Measurements from ENCODE around the gene TUFT1. TPM values are rescaled to one million over a fixed set of nuclear protein-coding genes. Genes with fewer than 3 reads are reported as not detected.
A peak's percentile ranks its signal among the peaks of the same experiment; 100 is the strongest.

The TUFT1 gene, protein sequence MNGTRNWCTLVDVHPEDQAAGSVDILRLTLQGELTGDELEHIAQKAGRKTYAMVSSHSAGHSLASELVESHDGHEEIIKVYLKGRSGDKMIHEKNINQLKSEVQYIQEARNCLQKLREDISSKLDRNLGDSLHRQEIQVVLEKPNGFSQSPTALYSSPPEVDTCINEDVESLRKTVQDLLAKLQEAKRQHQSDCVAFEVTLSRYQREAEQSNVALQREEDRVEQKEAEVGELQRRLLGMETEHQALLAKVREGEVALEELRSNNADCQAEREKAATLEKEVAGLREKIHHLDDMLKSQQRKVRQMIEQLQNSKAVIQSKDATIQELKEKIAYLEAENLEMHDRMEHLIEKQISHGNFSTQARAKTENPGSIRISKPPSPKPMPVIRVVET
- total RNA-seq, result 1 to 10 TPM; 4.3 to 7.9 TPM

DNA sequence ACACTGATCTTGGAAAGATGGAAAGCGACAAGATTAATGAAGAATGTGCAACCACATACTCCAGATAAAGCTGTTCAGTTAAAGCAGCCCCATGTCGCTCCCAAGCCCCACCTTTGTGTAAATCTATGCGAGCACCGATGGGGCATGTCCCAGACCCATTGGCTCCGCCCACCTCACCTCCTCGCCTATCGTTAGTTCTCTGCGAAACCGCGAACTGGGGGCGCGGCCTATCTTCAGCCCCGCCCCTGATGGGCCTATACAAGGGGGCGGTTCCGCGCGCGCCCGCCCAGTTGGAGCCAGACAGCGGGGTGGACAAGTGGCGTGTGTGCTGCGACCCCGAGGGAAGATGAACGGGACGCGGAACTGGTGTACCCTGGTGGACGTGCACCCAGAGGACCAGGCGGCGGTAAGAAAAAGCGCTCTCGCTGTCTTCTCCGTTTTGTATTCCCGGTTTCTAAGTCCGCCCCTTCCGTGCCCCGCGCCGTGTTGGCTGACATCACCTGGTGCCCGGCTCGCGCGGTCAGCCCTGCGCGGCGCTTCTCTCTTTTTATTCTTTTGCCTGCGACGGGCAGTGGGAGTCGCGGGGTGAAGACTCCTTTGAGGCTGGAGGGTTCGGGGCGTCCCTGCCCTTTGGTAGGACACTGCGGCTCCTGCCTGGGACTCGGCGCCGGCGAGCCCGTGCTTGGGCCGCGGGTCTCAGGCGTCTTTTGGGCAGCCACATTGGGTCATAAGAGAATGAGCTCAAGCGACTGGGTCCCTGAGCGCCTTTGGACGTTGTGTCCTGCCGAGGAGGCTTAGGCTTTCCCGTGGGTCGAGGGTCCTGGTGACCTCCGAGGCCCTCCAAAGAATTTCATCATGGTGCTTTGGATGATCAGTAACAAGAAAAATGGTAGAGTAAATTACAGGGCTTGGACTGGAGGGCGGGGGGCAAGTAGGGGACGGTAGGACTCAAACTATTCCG lies at the start of gene TUFT1:
Gene TUFT1, plus strand, starts transcription at position 289 of the 961 bp plus-strand sequence. Its CDS starts 58 bp downstream, at position 347.
- Histone ChIP-seq H3K36me3 (no peaks in the 10 kb centered on the region), H3K27ac (peak within 1 kb of the TSS; percentile 66 to 67), H3K9me3 (no peaks in the 10 kb centered on the region), H3K4me1 (peaks cover 0 to 21% of the 10 kb centered on the region in 2 donors), H3K27me3 (no peaks in the 10 kb centered on the region), H3K4me3 (peak within 1 kb of the TSS; percentile 62 to 66)
- TF ChIP-seq, protein P1, sequence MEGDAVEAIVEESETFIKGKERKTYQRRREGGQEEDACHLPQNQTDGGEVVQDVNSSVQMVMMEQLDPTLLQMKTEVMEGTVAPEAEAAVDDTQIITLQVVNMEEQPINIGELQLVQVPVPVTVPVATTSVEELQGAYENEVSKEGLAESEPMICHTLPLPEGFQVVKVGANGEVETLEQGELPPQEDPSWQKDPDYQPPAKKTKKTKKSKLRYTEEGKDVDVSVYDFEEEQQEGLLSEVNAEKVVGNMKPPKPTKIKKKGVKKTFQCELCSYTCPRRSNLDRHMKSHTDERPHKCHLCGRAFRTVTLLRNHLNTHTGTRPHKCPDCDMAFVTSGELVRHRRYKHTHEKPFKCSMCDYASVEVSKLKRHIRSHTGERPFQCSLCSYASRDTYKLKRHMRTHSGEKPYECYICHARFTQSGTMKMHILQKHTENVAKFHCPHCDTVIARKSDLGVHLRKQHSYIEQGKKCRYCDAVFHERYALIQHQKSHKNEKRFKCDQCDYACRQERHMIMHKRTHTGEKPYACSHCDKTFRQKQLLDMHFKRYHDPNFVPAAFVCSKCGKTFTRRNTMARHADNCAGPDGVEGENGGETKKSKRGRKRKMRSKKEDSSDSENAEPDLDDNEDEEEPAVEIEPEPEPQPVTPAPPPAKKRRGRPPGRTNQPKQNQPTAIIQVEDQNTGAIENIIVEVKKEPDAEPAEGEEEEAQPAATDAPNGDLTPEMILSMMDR (IDR thresholded peaks at IDR 0.05), result no peak
- peak; percentile 92 for DNase-seq (ENCODE audit: low spot score)

DNA sequence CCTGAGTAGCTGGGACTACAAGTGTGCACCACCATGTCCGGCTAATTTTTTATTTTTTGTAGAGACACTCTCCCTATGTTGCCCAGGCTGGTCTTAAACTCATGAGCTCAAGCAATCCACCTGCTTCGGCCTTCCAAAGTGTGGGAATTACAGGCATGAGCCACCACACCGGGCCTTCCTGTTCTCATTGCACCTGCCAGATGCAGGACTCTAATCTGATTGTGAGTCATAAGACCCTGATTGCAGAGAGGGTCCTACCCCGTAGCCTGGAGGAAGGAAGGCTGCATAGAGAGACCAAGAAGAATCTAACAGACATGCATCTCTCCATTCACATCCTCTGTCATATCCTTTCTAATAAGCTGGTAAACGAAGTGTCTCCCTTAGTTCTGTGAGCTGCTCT lies 48.5 kb upstream of the TUFT1 start:
- H3K4me1 ChIP-seq, result no peaks in the 10 kb centered on the region
- no peak for DNase-seq (ENCODE audit: low spot score)
- no peaks in the 10 kb centered on the region for H3K27me3 ChIP-seq
- H3K4me3 ChIP-seq, result no peak overlapping the region
- H3K36me3 ChIP-seq, result no peaks in the 10 kb centered on the region
- TF ChIP-seq, protein P1 (IDR thresholded peaks at IDR 0.05), result no peak
- no peak overlapping the region for H3K27ac ChIP-seq
- H3K9me3 ChIP-seq, result no peaks in the 10 kb centered on the region

DNA sequence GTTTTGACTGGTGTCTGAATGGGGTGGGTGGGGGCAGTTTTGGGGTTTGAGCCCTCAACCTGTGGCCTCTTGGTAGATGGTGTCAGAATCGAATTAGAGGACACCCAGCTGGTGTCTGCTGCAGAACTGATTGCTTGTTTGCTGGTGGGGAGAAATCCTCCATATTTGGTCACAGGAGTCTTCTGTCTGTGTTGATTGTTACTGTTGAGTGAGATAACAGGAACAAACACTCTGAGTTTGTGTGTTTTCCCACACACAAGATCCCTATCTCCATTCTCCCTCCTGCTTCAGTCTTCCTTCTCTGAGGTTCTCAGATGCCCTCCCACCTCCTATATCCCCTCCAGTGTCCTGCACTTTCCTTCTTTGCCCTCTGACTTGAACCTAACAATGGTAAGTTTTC lies 48.0 kb upstream of the TUFT1 start:
- H3K9me3 ChIP-seq, result no peaks in the 10 kb centered on the region
- no peak overlapping the region for H3K27ac ChIP-seq
- H3K27me3 ChIP-seq, result no peaks in the 10 kb centered on the region
- TF ChIP-seq, protein P1 (IDR thresholded peaks at IDR 0.05), result no peak
- H3K4me3 ChIP-seq, result no peak overlapping the region
- H3K4me1 ChIP-seq, result no peaks in the 10 kb centered on the region
- no peak for DNase-seq (ENCODE audit: low spot score)
- no peaks in the 10 kb centered on the region for H3K36me3 ChIP-seq

DNA sequence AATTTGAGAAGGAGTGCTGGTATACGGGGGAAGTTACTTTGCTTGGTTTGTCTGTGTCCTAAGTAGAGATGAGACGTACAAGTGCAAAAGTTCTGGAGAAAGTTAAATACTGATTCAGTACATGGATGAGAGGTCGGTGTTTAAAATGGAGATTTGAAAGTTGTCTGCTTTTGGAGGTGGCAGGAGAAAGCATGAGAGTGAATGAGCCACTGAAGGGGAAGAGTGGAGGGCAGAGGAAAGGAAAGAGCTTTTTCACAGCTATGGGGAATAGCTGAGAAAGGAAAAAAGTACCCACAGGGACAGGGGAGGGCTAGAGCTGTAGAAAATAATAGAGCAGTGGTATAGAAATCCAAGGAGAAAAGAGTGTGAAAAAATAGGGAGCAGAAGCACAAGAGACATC lies 47.1 kb upstream of the TUFT1 start:
- H3K27me3 ChIP-seq, result no peaks in the 10 kb centered on the region
- no peaks in the 10 kb centered on the region for H3K9me3 ChIP-seq
- no peak overlapping the region for H3K27ac ChIP-seq
- H3K4me1 ChIP-seq, result no peaks in the 10 kb centered on the region
- TF ChIP-seq, protein P1 (IDR thresholded peaks at IDR 0.05), result no peak
- H3K4me3 ChIP-seq, result no peak overlapping the region
- no peaks in the 10 kb centered on the region for H3K36me3 ChIP-seq
- no peak for DNase-seq (ENCODE audit: low spot score)

DNA sequence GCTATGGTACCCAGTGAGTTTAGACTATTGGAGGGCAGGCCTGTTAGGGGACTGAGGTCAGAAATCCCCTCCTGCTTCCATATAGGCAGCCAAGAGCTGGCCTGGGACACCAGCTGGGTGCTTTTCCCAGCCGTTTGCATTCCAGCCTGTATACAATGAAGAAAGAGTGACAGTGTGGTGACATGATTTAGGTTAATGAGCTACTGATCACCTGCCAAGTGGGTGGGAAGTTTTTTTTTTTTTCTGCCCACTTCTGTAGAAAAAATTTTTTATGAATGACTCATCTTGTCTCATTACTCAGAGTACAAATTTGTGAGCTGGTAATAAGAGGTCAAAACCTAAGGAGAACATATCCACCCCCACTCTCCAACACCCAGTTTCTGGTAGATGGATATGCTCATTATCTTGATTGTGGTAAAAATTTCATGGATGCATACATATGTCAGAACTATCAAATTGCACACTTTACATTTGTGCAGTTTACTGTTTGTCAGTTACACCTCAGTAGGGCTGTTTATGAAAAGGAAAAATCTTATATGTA lies 45.3 kb upstream of the TUFT1 start:
- TF ChIP-seq, protein P1 (IDR thresholded peaks at IDR 0.05), result no peak
- no peaks in the 10 kb centered on the region for H3K9me3 ChIP-seq
- H3K27ac ChIP-seq, result no peak overlapping the region
- H3K27me3 ChIP-seq, result no peaks in the 10 kb centered on the region
- H3K4me1 ChIP-seq, result no peaks in the 10 kb centered on the region
- no peak overlapping the region for H3K4me3 ChIP-seq
- H3K36me3 ChIP-seq, result no peaks in the 10 kb centered on the region
- DNase-seq (ENCODE audit: low spot score), result no peak

Measured in right atrium auricular region (tissue), 2 donors.